Neuron (in vitro differentiated cells): ENCODE data around the gene PIK3CB.

Experiments used
- H2AFZ ChIP-seq: one replicate; pipeline ENCODE4 v1.6.1; 2013; ENCODE audit warnings: low read depth, mild to moderate bottlenecking, inconsistent platforms, low read length, moderate library complexity
- H3K27me3 ChIP-seq: one replicate; pipeline ENCODE4 v1.6.1; 2013; ENCODE audit warnings: low read length; ENCODE audit not compliant: insufficient read depth
- H3K36me3 ChIP-seq: one replicate; pipeline ENCODE4 v1.6.1; 2013; ENCODE audit warnings: low read length; ENCODE audit not compliant: insufficient read depth
- H3K4me1 ChIP-seq: one replicate; pipeline ENCODE4 v1.6.1; 2013; ENCODE audit warnings: low read length; ENCODE audit not compliant: insufficient read depth
- H3K4me3 ChIP-seq: 2 replicates; pipeline ENCODE4 v1.5.1; 2013; ENCODE audit warnings: mild to moderate bottlenecking, low read length, moderate library complexity
- H3K9me3 ChIP-seq: one replicate; pipeline ENCODE4 v1.6.1; 2013; ENCODE audit warnings: low read length

Gene PIK3CB

GRCh38 chr3:138834596-138835396, at the start of gene PIK3CB:
PIK3CB (minus strand) TSS chr3:138834928; CDS start chr3:138759343, 75,585 bp downstream.
- Histone ChIP-seq H3K4me1 (peaks cover 11% of the 10 kb centered on the region), H3K4me3 (peak within 1 kb of the TSS; percentile 69), H3K36me3 (no peaks in the 10 kb centered on the region), H3K9me3 (no peaks in the 10 kb centered on the region), H3K27me3 (no peaks in the 10 kb centered on the region), H2AFZ (peak within 1 kb of the TSS; percentile 56)

GRCh38 chr3:138881233-138881632, 46.5 kb upstream of the PIK3CB start:
- H3K4me3 ChIP-seq, result no peak overlapping the region
- no peaks in the 10 kb centered on the region for H3K4me1 ChIP-seq
- no peaks in the 10 kb centered on the region for H3K36me3 ChIP-seq
- H3K27me3 ChIP-seq, result no peaks in the 10 kb centered on the region
- no peaks in the 10 kb centered on the region for H3K9me3 ChIP-seq
- H2AFZ ChIP-seq, result no peak overlapping the region

GRCh38 chr3:138879541-138880380, 45.0 kb upstream of the PIK3CB start:
- H3K36me3 ChIP-seq, result no peaks in the 10 kb centered on the region
- H3K4me1 ChIP-seq, result no peaks in the 10 kb centered on the region

GRCh38 chr3:138877226-138877625, 42.5 kb upstream of the PIK3CB start:
- Histone ChIP-seq H3K4me1 (no peaks in the 10 kb centered on the region), H3K9me3 (peaks cover 2% of the 10 kb centered on the region), H3K36me3 (no peaks in the 10 kb centered on the region), H3K27me3 (no peaks in the 10 kb centered on the region), H2AFZ (no peak overlapping the region), H3K4me3 (no peak overlapping the region)

More at GRCh38 chr3:138879541-138880380, 45.0 kb upstream of the PIK3CB start:
- H3K9me3 ChIP-seq, result peaks cover 2% of the 10 kb centered on the region
- H3K27me3 ChIP-seq, result no peaks in the 10 kb centered on the region
- no peak overlapping the region for H3K4me3 ChIP-seq
- no peak overlapping the region for H2AFZ ChIP-seq

GRCh38 chr3:138875754-138876664, 41.3 kb upstream of the PIK3CB start:
- no peak overlapping the region for H2AFZ ChIP-seq
- no peaks in the 10 kb centered on the region for H3K36me3 ChIP-seq
- no peaks in the 10 kb centered on the region for H3K4me1 ChIP-seq
- H3K27me3 ChIP-seq, result no peaks in the 10 kb centered on the region
- no peak overlapping the region for H3K4me3 ChIP-seq
- peaks cover 2% of the 10 kb centered on the region for H3K9me3 ChIP-seq

GRCh38 chr3:138875096-138875753, 40.5 kb upstream of the PIK3CB start:
- peaks cover 2% of the 10 kb centered on the region for H3K9me3 ChIP-seq
- no peak overlapping the region for H3K4me3 ChIP-seq

GRCh38 chr3:138873471-138874278, 38.9 kb upstream of the PIK3CB start:
- H3K4me3 ChIP-seq, result no peak overlapping the region
- H3K9me3 ChIP-seq, result peaks cover 2% of the 10 kb centered on the region
- no peaks in the 10 kb centered on the region for H3K4me1 ChIP-seq
- no peaks in the 10 kb centered on the region for H3K36me3 ChIP-seq
- H3K27me3 ChIP-seq, result no peaks in the 10 kb centered on the region
- H2AFZ ChIP-seq, result no peak overlapping the region

More at GRCh38 chr3:138875096-138875753, 40.5 kb upstream of the PIK3CB start:
- Histone ChIP-seq H3K27me3 (no peaks in the 10 kb centered on the region), H3K4me1 (no peaks in the 10 kb centered on the region), H3K36me3 (no peaks in the 10 kb centered on the region), H2AFZ (no peak overlapping the region)

- H3K27me3 ChIP-seq, result no peaks in the 10 kb centered on the region
- no peaks in the 10 kb centered on the region for H3K4me1 ChIP-seq
- H3K4me3 ChIP-seq, result no peak overlapping the region
- no peaks in the 10 kb centered on the region for H3K36me3 ChIP-seq
- peaks cover 2% of the 10 kb centered on the region for H3K9me3 ChIP-seq
- no peak overlapping the region for H2AFZ ChIP-seq
These were observed 37.9 kb upstream of the PIK3CB start for GRCh38 chr3:138872632-138873031.

GRCh38 chr3:138867996-138868395, 33.3 kb upstream of the PIK3CB start:
- Histone ChIP-seq H2AFZ (no peak overlapping the region), H3K36me3 (no peaks in the 10 kb centered on the region), H3K4me1 (peaks cover 8% of the 10 kb centered on the region), H3K27me3 (no peaks in the 10 kb centered on the region), H3K4me3 (no peak overlapping the region), H3K9me3 (no peaks in the 10 kb centered on the region)

- H3K36me3 ChIP-seq, result no peaks in the 10 kb centered on the region
- peaks cover 25% of the 10 kb centered on the region for H3K4me1 ChIP-seq
- no peaks in the 10 kb centered on the region for H3K27me3 ChIP-seq
- H2AFZ ChIP-seq, result peak overlapping the region; percentile 42
- H3K9me3 ChIP-seq, result no peaks in the 10 kb centered on the region
- no peak overlapping the region for H3K4me3 ChIP-seq
These were observed 29.0 kb upstream of the PIK3CB start for GRCh38 chr3:138863776-138864113.

GRCh38 chr3:138862924-138863775, 28.4 kb upstream of the PIK3CB start:
- Histone ChIP-seq H2AFZ (peak overlapping the region; percentile 42), H3K4me3 (peak overlapping the region; percentile 33), H3K36me3 (no peaks in the 10 kb centered on the region), H3K9me3 (no peaks in the 10 kb centered on the region), H3K4me1 (peaks cover 25% of the 10 kb centered on the region), H3K27me3 (no peaks in the 10 kb centered on the region)
